Skin epidermis (tissue), 12 donors: ENCODE measurements around the gene SLC38A3.

Experiments used
- H3K27ac ChIP-seq, 21 experiments: fragments of 200-600 bp; sonication (generic) in 11 of 21; one replicate each; pipeline ENCODE4 v1.5.0; 2020; ENCODE audit warnings: mild to moderate bottlenecking in 3 of 21, inconsistent platforms in 2 of 21, moderate library complexity in 2 of 21
- H3K4me3 ChIP-seq, 7 experiments: fragments of 200-600 bp; sonication (generic) in 2 of 7; one replicate each; pipeline ENCODE4 v1.5.0; 2020; ENCODE audit warnings: inconsistent platforms in 2 of 7, mild to moderate bottlenecking in 2 of 7, moderate library complexity in 1 of 7

SLC38A3 gene

DNA sequence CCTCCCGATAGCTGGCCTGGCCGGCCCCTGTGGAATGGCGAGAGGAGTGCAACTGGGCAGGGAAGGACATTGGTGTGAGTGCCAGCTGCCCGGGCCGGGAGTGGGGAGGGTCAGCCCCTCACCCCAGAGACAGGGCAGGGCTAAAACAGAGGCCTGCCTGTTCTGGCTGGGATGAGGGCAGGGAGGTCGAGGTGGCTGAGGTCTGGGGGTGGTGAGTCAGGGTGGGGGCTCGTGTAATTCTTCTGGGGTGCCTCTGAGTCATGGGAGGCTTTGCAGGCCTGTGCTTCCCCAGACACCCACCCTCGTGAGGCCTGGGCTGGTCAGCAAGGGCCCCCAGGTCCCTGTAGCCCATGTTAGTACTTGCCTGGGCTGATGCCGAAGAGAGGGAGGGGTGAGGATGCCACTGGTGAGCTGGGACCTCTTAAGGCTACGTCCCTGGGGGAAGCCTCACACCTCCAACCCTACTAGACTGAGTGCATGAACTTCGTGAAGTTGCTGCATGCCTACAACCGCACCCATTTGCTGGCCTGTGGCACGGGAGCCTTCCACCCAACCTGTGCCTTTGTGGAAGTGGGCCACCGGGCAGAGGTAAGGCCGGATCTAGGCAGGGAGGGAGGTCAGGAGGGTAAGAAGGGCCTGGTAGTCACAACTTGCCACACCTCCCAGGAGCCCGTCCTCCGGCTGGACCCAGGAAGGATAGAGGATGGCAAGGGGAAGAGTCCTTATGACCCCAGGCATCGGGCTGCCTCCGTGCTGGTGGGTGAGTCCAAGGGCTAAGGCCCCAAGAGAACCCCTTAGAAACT is 65.6 kb downstream of the SLC38A3 start:
- H3K4me3 ChIP-seq = peak overlapping the region in 1 of 7 experiments; percentile 15
- peak overlapping the region in 4 of 21 experiments; percentile 26 to 68 (median 50) for H3K27ac ChIP-seq
